SK-N-MC (cell line): ENCODE results near the gene AAK1.

Experiments
- EZH2 ChIP-seq: fragments of 200-600 bp; sonication (generic); IDR thresholded peaks from one replicate; pipeline ENCODE4 v1.6.1; 2017; ENCODE audit warnings: antibody characterized with exemption
- POLR2AphosphoS5 ChIP-seq: IDR thresholded peaks from 2 replicates; pipeline ENCODE4 v1.6.1; 2012; ENCODE audit warnings: mild to moderate bottlenecking, low read depth, low read length, borderline replicate concordance

GRCh38 chr2:69685321-69686048 lies 41.9 kb upstream of the AAK1 start:
- TF ChIP-seq POLR2AphosphoS5: no peak
- no peak for TF ChIP-seq EZH2
